ENCODE measurements around the gene ZNF384.

ZNF384 gene

GRCh38 chr12:6630736-6631135 lies 58.4 kb downstream of the ZNF384 start:
- H3K4me3 ChIP-seq (ENCODE audit: low read depth, low read length) = no peak overlapping the region

DNA sequence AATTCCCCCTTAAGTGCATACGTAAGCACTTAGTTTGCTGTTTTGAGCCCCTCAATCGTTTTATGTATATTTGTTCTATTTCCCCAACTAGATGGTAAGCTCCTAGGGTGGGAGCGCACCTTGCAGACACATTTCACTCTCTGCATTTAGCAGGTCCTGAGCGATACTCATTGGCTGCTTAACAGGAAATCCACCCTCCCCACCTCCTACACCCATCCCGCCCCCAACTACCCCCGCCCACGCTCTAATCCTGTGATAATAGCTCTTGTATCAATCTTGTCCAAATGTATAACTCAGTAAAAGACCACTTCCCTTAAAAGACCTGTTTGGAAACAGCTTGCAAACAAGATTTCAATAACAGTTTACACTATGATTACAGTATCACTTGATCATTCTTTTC lies 61.6 kb downstream of the ZNF384 start:
- H3K4me3 ChIP-seq (ENCODE audit: low read depth, low read length) = no peak overlapping the region

DNA sequence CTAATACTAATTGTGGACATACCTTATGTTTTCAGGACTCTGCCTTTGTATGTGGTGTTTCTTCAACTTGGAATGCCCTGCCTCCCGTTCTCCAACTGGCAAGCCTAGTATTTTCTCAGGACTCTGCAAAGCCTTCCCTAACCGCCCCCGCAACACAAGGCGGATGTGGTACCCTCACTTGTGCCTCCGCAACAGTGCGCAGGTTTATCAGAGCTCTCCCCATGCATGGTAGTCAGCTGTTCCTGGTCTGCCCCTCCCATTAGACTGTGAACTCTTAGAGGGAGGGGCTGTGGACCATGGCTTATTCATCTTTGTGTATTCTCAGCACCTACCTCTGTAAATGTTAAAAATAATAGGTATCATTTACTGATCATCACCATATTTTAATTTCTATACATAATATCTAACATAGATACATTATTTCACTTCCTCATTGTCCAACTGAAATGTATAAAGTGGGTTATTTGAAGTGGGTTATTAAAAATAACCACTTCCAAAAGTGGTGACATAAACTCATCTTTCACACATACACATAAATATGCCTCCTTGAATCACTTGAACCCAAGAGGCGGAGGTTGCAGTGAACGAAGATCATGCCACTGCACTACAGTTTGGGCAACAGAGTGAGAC lies 62.4 kb downstream of the ZNF384 start:
- H3K4me3 ChIP-seq (ENCODE audit: low read depth, low read length) = no peak overlapping the region

GRCh38 chr12:6620885-6621274 lies 68.3 kb downstream of the ZNF384 start:
- H3K4me3 ChIP-seq (ENCODE audit: low read depth, low read length) = no peak overlapping the region

GRCh38 chr12:6620137-6620884 lies 68.9 kb downstream of the ZNF384 start:
- peak overlapping the region; percentile 18 for H3K4me3 ChIP-seq (ENCODE audit: low read depth, low read length)

DNA sequence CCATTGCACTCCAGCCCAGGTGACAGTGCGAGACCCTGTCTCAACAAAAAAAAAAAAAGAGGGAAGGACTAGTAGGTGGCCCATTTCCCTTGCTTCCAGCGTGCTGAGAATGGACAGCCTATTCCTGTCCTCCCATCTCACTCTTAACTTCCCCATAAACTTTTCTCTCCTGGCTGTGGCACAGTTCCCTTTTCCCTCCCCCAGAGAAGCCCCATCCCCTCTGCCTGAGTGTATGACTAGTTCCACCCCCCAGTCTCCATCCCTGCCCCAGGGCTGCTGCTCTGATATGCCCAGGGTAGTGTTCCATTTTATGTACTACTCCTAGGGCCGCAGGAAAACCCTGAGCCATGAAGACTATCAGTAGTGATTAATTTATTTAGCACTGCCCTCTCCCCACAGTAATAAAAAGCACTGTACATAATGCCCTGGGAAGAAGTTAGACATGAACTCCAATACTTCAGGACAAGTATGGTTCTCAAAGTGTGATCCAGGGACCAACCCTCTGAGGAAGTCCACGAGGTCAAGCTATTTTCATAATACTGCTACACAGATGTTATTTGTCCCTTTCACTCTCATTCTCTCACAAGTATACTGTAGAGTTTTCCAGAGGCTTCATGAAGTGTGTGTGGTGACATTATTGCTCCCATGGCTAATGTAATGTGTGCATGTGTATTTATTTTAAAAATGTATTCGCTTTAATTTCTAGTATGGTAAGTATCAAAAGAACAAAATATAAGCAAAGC lies 70.5 kb downstream of the ZNF384 start:
- H3K4me3 ChIP-seq (ENCODE audit: low read depth, low read length) = no peak overlapping the region
